ENCODE measurements around the gene UBXN4.

UBXN4 gene

DNA sequence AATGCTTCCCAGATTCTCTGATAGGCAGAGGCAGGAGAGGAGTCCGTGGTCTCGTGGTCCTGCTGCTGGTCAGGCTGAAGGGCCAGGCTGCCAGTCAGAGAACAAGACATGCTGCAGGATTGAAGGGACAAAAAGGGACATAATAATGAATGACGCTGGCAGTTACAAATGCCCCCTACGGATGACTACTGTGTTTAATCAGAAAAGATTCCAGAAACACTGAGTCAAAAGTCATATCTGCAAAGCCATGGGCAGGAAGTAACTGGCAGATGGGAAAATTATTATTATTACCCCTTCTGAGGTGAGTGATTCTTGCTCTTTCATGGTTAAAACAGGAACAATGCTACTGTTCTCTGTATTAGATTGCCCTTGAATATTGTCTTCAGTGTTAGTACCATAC lies 76.3 kb downstream of the UBXN4 start:
- H3K4me3 ChIP-seq (ENCODE audit: low read length): no peak overlapping the region
- TF ChIP-seq, protein P1, sequence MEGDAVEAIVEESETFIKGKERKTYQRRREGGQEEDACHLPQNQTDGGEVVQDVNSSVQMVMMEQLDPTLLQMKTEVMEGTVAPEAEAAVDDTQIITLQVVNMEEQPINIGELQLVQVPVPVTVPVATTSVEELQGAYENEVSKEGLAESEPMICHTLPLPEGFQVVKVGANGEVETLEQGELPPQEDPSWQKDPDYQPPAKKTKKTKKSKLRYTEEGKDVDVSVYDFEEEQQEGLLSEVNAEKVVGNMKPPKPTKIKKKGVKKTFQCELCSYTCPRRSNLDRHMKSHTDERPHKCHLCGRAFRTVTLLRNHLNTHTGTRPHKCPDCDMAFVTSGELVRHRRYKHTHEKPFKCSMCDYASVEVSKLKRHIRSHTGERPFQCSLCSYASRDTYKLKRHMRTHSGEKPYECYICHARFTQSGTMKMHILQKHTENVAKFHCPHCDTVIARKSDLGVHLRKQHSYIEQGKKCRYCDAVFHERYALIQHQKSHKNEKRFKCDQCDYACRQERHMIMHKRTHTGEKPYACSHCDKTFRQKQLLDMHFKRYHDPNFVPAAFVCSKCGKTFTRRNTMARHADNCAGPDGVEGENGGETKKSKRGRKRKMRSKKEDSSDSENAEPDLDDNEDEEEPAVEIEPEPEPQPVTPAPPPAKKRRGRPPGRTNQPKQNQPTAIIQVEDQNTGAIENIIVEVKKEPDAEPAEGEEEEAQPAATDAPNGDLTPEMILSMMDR (IDR thresholded peaks at IDR 0.05; ENCODE audit: insufficient read depth, low read depth, low read length, missing control alignments): no peak
- DNase-seq (ENCODE audit: low read depth): peak; percentile 36

DNA sequence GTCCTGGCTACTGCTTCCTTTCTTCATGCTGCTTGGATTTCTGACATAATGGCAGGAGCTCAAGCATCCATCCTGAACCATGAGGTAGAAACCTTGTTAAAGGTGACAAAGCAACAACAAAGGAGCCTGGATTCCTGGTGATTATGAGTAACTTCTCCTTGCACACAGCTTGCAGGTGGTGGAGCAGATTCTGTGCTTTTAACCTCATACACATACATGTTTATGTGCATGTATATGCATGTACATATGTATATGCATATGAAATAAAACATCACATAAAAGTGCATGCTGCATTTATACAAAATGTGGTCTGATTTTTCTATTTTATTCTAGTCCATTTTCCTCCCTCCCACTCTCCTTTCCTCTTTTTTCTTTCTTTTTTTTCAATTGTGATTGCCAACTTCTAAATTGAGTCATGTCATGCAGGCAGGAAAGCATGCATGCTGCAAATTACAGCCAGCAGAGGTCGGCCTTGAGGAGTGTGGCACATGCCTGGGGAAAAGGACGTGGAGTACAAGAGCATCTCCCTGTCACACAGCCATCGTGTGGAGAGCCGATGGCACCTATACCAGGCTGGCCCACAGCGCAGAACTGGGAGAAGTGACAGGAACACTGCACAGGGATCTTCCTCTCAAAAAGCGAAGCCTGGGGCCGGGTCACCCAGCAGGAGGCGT lies 77.4 kb downstream of the UBXN4 start:
- no peak overlapping the region for H3K4me3 ChIP-seq (ENCODE audit: low read length)
- DNase-seq (ENCODE audit: low read depth): peak; percentile 46
- TF ChIP-seq, protein P1 (IDR thresholded peaks at IDR 0.05; ENCODE audit: insufficient read depth, low read depth, low read length, missing control alignments): peak; percentile 51

DNA sequence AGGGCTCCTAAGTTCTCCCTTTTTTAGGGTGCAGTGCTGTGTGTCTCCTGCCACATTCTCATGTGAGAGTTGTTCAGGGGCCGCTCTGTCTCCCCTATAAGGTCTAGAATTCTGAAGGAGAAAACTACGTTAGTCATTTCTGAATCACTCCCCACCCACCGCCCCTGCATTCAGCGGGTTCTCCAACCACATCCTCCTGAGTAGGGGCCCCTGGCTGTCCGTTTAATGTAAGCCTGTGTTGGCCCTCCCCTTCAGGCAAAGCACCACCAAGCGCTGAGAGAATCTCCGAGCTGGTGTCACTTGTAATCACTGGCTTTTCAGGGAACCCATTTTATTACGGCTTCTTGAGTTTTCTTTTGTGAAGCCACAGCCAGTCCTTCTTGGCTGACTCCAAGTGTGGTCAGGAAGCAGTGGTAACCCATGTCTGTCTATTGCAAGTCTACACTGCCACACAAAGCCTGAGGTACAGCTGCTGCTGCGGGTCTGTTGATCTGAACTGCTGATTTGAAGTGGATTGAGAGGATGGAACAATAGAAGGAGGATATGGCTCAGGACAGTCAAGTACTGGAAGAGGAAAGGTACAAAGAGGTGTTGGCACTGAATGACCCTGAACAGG lies 78.5 kb downstream of the UBXN4 start:
- H3K4me3 ChIP-seq (ENCODE audit: low read length): no peak overlapping the region
- TF ChIP-seq, protein P1 (IDR thresholded peaks at IDR 0.05; ENCODE audit: insufficient read depth, low read depth, low read length, missing control alignments): no peak
- DNase-seq (ENCODE audit: low read depth): no peak

DNA sequence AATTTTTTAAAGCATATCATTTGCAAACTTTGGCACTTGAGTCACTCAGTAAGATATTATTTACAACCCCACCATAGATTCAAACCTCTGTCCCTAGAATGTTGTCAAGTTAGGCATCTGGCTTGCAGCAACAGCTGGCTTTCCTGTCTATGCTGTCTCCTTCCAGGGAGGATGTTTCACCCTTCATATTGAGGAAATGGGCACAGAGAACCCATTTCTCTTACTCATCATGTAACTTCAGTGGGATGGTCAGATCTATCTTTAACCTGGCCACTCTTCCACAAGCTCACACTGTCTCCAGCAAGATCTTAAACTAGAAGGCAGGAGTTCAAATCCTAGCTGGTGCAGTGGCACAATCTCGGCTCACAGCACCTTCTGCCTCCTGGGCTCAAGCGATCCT lies 79.5 kb downstream of the UBXN4 start:
- no peak for DNase-seq (ENCODE audit: low read depth)
- TF ChIP-seq, protein P1 (IDR thresholded peaks at IDR 0.05; ENCODE audit: insufficient read depth, low read depth, low read length, missing control alignments): no peak
- H3K4me3 ChIP-seq (ENCODE audit: low read length): no peak overlapping the region

DNA sequence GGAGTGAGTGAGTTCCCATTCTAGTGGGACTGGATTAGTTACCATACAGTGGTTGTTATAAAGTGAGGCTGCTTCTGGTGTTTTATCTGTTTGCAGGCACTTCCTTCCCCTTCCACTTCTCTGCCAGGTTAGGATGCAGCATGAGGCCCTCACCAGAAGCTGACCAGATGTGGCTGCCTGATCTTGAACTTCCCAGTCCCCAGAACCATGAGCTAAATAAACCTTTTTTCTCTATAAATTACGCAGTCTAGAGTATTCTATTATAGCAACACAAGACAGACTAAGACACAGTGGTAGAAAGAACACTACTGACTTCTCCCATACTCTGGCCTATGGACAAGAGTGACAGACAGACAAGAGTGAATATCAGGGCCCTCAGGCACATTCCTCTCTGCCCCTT lies 81.2 kb downstream of the UBXN4 start:
- H3K4me3 ChIP-seq (ENCODE audit: low read length): no peak overlapping the region
- TF ChIP-seq, protein P1 (IDR thresholded peaks at IDR 0.05; ENCODE audit: insufficient read depth, low read depth, low read length, missing control alignments): no peak
- no peak for DNase-seq (ENCODE audit: low read depth)

DNA sequence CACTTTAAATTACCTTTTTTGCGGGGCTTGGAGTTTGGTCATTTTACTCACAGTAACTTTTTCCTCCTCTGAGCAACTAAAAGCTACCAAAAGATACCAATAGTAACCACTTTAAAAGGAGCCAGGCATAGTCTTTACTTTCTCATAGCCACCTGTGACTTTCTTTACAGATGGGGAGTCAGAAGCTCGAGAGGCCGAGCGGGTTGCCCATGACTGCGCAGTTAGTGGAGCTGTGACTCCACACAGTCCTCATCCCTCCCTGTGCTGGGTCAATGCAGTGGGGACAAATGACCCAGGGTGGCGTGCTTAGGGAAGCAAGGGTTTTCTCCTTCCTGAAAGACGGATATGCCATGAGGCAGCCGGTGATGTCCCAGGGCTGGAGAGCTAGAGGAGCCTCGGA lies 83.5 kb downstream of the UBXN4 start:
- TF ChIP-seq, protein P1 (IDR thresholded peaks at IDR 0.05; ENCODE audit: insufficient read depth, low read depth, low read length, missing control alignments): no peak
- no peak overlapping the region for H3K4me3 ChIP-seq (ENCODE audit: low read length)
- DNase-seq (ENCODE audit: low read depth): no peak

Data from epithelial cell of esophagus (primary cell).